ENCODE measurements around the gene MAD2L2.

DNA sequence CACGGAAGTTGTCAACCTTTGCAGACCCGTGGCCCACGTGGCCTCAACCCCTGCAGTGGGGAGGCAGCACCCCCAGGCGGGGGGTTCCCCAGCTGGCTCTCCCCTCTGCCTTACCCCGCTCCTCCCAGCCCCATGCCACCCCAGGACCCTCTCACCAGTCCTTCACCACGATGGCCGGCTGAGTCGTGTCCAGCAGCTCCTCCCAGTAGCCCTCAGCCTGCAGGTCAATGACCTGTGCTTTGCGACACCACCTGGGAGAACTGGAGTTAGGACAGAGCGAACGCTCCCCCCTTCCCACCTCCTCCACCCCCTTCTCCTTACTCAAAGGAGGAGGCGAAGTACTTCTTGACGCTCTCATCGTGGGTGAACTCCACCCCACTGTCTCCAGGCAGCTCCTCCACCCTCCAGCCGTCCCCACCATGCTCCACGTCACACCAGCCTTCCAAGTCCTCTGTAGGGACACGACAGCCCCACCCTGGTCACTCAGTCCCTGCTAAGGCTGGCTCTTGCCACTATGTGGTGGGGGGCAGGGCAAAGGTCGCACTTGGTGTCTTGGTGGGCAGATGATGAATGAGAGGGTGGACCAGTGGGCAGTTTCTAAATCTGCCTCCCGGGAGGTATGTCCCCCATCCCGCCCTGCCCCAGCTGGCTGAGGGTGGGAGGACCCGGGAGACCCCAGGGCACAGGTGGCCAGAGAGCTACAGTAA is 31.2 kb downstream of the MAD2L2 start:
- no peak for TF ChIP-seq SMARCC2 (IDR thresholded peaks at IDR 0.05; ENCODE audit: low read depth)
- TF ChIP-seq, protein P1, sequence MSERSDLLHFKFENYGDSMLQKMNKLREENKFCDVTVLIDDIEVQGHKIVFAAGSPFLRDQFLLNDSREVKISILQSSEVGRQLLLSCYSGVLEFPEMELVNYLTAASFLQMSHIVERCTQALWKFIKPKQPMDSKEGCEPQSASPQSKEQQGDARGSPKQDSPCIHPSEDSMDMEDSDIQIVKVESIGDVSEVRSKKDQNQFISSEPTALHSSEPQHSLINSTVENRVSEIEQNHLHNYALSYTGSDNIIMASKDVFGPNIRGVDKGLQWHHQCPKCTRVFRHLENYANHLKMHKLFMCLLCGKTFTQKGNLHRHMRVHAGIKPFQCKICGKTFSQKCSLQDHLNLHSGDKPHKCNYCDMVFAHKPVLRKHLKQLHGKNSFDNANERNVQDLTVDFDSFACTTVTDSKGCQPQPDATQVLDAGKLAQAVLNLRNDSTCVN (CRISPR knock-in tag; IDR thresholded peaks at IDR 0.05), result no peak
- TF ChIP-seq, protein P2, sequence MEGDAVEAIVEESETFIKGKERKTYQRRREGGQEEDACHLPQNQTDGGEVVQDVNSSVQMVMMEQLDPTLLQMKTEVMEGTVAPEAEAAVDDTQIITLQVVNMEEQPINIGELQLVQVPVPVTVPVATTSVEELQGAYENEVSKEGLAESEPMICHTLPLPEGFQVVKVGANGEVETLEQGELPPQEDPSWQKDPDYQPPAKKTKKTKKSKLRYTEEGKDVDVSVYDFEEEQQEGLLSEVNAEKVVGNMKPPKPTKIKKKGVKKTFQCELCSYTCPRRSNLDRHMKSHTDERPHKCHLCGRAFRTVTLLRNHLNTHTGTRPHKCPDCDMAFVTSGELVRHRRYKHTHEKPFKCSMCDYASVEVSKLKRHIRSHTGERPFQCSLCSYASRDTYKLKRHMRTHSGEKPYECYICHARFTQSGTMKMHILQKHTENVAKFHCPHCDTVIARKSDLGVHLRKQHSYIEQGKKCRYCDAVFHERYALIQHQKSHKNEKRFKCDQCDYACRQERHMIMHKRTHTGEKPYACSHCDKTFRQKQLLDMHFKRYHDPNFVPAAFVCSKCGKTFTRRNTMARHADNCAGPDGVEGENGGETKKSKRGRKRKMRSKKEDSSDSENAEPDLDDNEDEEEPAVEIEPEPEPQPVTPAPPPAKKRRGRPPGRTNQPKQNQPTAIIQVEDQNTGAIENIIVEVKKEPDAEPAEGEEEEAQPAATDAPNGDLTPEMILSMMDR (IDR thresholded peaks at IDR 0.05 in 2 of 3, conservative IDR thresholded peaks at IDR 0.05 in 1 of 3; ENCODE audit: insufficient read depth in 2 of 3, low read depth in 1 of 3, low read length in 3 of 3), result no peak
